Stomach (tissue), 4 donors: ENCODE data around the gene ARHGAP21.

Experiments
- CTCF ChIP-seq, 7 experiments: fragments of 450-650 bp in 4 of 7; fragments of 200-600 bp in 3 of 7; sonication (generic) in 3 of 7; IDR thresholded peaks; one replicate each; pipeline ENCODE4 v1.5.1; 2016 to 2019; ENCODE audit warnings: antibody characterized with exemption in 7 of 7, control low read depth in 2 of 7, mild to moderate bottlenecking in 1 of 7
- POLR2A ChIP-seq, 4 donors: fragments of 450-650 bp; IDR thresholded peaks; one replicate each; pipeline ENCODE4 v1.6.1; 2016; ENCODE audit warnings: antibody characterized with exemption in 4 of 4, control low read depth in 2 of 4, mild to moderate bottlenecking in 1 of 4, moderate library complexity in 1 of 4

GRCh38 chr10:24707445-24707844, 16.2 kb downstream of the ARHGAP21 start:
- TF ChIP-seq POLR2A (IDR thresholded peaks at IDR 0.05) (no peak), CTCF (IDR thresholded peaks at IDR 0.05) (no peak)
